Aortic smooth muscle cell (primary cell): ENCODE measurements around the gene METRN. TPM values are rescaled to one million over a fixed set of nuclear protein-coding genes. Genes with fewer than 3 reads are reported as not detected.

Experiments used
- total RNA-seq: library from RNA; depleted of rRNA; stranded (reverse); fragments of >200 nt; gene quantifications from 2 replicates; pipeline ENCODE4 v1.2.3, GENCODE V29; 2014

Gene METRN
- total RNA-seq: 124 and 143 TPM in 2 replicates

DNA sequence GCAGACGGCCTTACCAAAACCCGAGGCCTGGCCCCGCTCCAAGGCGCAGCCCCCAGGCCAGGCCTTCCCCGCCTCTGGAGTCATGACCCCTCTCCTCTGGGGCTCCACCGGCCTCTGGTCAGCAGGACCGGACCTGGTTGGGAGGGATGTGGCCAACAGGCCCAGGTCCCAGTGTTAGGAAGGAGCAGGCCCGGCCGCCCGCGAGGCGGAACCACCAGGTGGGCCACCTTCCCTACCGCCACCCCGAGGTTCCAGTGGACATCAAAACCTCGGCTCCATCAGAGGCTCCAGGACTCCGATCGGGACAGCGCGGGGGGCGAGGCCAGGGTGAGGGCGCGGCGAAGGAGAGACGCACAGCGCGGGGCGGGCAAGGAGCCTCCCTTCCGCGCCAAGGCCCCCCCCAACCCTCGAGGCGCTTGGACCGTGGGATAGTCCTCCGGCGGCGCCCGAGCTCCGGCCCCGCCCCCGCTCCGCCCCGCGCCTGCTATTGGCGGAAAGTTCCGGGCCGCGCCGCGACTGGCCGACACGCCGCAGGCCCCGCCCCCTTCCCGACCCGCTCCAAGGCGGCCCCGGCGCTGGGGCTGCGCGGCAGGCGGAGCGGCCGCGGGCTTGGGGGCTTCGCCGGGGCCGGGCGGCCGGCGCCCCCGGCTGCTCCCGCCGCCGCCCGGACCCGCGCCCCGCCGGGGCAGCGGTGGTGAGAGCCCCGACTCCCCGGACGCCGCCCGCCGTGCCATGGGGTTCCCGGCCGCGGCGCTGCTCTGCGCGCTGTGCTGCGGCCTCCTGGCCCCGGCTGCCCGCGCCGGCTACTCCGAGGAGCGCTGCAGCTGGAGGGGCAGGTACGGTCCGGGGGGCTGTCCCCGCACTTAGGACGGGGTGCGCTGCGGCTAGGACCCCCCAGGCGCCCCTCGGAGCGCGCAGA lies at the start of gene METRN:
TSS of gene METRN (plus strand) at position 561 of the 919 bp plus-strand sequence. CDS start at position 733, 172 bp downstream.

DNA sequence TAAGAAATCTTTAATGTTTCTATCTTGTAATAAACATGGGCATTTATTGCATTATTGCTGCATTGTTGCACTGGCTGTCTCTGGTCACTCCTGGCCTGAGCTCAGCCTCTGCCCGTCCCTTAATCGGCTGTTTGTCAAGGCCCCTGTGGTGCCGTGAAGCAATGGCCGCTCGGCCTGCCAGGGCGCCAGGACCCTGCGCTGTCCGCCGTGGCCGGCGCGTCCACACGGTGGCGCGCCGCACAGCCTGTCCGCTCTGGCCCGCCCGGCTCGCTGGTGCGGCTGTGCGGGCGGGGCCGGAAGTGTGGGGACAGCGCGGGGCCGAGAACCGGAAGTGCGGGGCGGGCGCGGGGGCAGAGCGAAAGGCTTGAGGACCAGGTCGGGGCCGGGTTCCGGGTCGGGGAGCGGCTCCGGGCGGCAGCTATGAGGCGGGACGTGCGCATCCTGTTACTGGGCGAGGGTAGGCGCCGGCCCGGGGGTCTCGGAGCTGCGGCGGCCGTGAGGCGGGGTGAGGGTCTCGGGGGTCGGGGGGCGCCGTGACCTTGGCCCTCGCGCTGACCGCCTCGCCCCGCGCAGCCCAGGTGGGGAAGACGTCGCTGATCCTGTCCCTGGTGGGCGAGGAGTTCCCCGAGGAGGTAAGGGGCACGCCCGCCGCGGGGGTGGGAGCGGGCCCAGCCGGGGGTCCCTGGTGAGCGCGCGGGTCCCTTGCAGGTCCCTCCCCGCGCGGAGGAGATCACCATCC lies 47.0 kb upstream of the METRN start, which contains the start of gene RHOT2:
TSS of gene RHOT2 (plus strand) at position 353 of the 739 bp plus-strand sequence. CDS start at position 421, 68 bp downstream.

DNA sequence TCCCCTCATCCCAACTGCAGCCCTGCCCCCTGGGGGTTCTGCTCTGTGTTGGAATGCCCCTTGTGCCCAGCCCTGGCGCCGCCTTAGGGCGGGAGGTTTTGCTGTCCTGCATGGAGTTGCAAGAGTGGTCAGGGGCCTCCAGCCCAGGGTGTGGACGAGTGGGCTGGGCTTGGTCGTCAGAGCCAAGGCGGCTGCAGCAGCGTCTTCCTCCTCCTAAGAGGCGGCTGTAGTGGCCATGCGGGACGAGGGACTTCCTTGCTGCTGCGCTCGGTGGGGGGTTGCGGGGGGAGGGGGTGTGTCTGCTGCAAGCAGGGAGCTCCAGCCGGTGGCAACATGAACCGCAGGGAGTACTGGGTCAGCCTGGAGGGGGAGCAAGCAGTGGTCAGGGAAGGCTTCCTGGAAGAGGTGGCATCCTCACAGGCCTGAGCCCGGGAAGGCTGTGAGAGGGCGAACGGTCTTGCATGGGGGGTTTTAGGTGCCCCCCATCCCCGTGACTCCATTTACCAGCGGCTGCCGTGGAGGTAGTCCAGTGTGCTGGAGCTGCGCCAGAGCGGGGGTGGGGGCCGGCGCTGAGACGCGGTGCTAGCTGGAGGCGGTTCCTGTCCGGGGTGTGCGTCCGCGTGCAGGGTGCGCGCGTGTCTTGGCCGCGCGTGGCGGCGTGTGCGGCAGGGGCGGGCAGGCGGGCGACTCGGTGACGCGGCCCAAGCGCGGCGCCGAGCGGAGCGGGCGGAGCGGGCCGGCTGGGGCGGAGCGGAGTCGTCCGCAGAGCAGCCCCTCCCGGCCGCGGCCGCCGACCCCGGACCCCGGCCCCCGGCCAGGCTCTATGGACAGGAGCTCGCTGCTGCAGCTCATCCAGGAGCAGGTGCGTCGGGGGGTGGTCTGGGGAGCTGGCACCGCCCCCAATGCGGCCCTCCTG lies 39.7 kb upstream of the METRN start, which contains the start of gene RHBDL1:
TSS of gene RHBDL1 (plus strand) at position 704 of the 916 bp plus-strand sequence. CDS start at position 824, 120 bp downstream.

DNA sequence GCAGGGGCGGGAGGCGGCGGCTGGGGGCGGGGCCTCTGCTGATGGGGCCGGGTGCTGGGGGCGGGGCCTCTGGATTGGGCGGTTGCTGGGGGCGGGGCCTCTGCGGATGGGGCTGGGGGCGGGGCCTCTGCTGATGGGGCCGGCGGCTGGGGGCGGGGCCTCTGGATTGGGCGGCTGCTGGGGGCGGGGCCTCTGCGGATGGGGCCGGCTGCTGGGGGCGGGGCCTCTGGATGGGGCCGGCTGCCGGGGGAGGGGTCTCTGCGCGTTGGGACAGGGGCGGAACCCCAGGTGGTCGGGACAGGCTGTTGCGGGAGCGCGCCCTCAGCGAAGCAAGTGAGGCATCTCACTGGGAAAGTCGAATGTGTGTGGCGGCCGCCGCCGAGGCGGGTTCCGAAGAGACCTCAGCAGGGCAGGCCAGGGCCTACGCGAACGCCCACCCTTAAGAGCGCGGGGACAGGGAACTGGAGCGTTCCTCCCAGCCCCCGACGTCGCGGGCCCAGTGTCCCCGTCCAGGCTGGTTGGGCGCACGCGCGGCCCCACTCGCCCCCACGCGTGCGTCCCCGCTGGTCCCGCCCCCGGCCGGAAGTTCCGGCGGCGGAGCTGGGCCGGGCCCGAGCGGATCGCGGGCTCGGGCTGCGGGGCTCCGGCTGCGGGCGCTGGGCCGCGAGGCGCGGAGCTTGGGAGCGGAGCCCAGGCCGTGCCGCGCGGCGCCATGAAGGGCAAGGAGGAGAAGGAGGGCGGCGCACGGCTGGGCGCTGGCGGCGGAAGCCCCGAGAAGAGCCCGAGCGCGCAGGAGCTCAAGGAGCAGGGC lies 34.9 kb upstream of the METRN start, which contains the start of gene STUB1:
TSS of gene STUB1 (plus strand) at position 597 of the 811 bp plus-strand sequence. CDS start at position 713, 116 bp downstream.

DNA sequence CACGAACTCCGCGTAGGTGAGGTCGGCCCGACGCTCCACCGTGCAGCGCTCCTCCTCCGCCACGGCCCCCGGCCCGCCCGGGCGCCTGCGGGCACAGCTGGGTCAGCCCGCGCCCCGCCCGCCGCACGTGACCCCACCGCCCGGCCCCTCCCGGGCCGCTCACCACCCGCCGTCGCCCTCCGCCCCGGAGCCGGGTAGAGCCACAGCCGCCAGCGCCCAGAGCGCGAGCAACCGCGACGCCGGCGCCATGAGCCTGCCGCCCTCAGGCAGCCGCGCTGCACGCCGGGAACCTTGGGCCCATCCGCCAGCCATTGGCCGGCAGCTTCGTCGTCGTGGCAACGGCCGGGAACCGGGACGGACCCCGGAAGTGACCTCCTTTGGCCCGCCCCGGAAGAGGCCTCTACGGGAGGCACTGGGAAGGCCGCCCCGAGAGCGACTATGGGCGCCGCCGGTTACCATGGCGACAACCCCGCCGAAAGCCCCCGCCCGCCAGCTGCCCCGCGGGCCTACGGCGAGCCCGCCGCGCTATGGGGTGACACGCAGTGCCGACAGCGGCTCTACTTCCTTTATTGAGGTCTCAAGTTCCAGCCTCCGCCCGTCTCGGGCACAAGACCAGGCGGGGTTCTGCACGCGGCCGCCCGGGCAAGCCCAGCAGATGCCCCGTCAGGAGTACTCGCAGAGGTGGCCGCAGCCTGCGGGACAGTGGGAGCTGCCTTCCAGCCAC lies 30.7 kb upstream of the METRN start, which contains the start of gene JMJD8:
TSS of gene JMJD8 (minus strand) at position 264 of the 724 bp plus-strand sequence. CDS start at position 249, 15 bp downstream.

DNA sequence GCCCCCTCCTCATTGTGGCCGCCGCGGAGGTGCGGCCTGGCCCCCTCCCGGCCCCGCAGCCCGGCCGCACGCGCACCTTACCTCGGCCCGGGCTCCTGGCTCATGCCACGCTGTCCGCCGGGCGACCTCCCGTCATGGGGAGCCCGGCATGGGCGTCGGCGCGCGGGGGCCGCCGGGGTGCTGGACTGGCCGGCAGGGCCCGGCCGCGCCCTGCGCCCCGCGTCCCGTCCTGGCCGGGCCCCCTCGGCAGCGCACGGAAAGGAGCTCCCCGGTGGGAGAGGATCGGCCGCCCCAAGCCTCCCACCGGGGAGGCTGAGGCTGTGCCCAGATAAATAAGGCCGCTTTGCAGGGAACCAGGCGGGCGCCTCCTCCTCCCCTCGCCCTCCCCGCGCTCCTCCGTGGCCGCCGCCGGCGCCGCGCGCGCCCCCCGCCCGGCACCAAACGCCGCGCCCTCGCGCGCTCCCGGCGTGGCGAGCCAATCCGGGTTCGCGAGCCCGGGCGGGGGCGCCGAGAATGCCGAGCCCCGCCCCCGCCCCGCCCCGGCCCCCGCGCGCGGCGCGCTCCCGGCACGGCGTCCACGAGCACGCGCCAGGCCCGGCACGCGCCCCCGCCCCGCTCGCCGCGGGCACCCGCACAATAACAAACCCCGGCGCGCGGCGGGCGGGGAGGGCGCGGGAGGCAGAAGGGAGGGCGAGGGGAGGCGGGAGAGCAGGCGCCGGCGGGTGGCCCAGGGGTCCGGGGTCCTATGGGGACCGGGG lies 9.3 kb upstream of the METRN start, which contains the start of gene FBXL16:
TSS of gene FBXL16 (minus strand) at position 371 of the 758 bp plus-strand sequence. CDS start 8,396 bp downstream, outside the sequence.

DNA sequence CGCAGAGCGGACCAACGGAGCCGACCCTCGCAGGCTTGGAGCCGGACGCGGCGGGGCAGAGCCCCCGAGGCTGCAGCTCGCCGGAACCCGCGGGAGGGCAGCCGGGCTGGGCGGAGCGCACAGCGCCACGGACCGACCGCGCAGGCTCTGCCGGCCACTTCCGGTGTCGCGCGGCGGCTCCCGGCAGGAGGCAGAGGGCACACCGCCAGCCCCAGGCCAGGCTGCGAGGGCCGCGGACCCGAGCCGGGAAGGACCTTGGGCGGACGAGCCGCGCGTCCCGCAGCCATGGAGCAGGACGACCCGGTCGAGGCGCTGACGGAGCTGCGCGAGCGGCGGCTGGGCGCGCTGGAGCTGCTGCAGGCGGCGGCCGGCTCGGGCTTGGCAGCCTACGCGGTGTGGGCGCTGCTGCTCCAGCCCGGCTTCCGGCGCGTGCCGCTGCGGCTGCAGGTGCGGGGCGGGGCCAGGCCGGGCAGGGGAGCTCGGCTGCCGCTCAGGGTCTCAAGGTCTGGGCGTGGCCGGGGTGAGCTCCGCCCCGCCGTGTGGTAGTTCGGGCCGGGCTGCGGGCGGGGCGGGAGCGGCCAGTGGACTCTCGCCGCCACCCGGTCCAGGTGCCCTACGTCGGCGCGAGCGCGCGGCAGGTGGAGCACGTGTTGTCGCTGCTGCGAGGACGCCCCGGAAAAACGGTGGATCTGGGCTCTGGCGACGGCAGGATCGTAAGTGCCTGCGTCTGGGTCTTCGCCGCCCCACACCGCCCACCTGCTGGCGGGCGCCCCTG lies 6.3 kb downstream of the METRN start, which contains the start of gene ANTKMT:
TSS of gene ANTKMT (plus strand) at position 157 of the 775 bp plus-strand sequence. CDS start at position 286, 129 bp downstream.

DNA sequence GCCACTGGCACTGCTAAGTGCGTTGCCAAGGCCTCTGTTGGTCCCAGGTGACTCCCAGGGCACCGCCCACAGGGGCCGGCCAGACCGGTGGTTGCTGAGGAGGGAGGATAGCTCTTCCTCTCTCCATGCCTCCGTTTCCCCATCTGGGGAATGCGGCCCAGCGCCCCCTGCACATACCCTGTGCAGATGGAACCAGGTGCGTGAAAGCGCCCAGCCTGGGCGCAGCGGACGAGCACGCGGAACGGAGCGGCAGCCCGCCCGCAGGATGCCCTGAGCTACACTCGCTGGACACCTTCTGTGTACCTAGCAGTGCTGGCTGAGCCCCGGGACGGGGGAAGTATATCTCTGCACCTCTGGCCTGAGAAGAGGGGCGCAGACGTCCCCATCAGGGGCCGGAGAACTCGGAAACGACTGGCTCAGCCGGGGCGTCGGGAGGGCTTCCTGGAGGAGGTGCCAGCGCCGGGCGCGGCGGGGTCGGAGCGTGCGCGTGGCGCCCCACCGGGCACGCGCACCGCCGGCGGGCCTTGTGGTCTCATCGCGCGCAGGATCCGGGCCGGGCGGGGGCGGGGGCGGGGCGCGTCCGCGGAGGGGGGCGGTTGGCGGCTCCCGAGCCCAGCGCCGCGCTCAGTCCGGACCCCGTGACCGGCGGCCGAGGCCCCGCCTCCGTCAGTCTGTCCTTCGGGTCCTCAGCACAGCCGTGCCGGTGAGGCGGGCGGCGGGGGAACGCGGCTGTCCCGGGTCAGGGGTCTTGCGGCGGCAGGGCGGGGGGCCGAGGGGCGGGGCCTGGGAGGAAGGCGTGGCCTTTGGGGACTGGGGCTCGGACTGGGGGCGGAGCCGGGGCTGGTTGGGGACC lies 11.7 kb downstream of the METRN start, which contains the start of the genes CCDC78 and HAGHL:
TSS of gene CCDC78 (minus strand) at position 6 of the 853 bp plus-strand sequence. CDS start 76 bp downstream, outside the sequence.
TSS of gene HAGHL (plus strand) at position 669 of the 853 bp plus-strand sequence. CDS start 404 bp downstream, outside the sequence.

DNA sequence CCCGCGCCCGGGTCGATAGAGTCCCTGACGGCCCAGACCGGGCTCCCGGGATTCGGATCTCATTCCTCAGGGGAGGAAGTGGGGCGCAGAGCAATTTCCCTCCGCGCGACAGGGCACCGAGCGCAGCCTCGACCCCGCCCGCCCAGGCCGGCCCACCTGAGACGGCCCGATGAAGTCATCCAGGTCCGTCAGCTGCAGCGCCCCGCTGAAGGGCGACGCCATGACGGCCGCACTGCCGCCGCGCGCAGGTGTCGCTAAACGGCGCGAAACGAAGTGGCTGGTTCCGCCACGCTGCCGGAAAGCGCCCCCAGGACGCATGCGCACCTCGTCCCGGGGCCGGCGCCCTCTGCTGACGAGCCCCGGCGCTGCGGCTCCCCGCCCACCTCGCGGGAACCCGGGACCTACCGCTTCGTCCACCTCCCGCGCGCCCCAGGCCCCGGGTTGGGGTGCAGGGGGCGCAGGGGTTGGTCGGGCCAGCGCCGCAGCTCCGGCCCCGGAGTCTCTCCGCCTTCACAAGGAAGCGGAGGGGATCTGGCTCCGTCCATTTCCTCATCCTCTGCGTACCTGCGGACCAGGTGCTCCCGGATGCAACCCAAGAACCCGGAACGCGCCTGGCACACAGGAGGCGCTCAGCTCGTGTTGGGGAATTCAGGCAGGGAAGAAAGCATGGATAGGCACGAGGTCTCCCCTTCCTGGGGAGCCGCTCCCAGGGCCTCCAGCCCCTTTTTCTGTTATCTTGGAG lies 26.0 kb downstream of the METRN start, which contains the start of gene CIAO3:
TSS of gene CIAO3 (minus strand) at position 234 of the 742 bp plus-strand sequence. CDS start at position 222, 12 bp downstream.

DNA sequence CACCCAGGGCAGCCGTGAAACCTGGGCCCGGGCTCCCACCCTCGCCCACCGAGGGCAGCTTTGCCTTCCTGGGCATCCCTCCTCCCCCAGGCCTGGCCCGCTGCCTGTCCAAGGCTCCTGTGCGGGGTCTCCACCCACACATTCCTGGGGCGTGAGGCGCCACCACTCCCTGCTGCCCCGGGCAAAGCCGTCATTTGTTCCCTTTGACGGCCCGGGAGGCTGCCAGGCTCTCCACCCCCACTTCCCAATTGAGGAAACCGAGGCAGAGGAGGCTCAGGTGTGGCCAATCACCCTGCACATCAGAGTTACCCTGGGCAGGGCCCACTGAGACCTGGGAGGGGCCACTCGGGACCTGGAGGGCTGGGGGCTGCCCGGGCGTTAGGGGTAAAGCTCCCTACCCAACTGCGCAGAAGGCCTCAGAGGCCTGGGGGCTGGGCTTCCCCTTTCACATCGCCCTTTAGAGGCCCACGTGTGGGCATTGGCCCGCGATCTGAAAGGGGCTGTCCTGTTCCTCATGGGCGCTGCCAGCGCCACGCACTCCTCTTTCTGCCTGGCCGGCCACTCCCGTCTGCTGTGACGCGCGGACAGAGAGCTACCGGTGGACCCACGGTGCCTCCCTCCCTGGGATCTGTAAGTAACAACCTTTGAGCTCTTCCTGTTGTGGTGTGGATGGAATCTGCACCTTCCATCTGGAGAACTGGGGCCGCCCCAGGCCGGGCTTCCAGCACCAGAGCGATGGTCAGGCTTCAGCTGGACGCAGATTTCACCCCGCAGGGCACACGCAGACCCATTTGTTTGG lies 45.8 kb downstream of the METRN start, which contains the start of gene MSLN:
TSS of gene MSLN (plus strand) at position 190 of the 799 bp plus-strand sequence. CDS start 1,947 bp downstream, outside the sequence.

Other genes with a start within 250 kb of the METRN start
- gene CAPN15, start 187.4 kb upstream of the METRN start, total RNA-seq: 15.8 and 20.6 TPM in 2 replicates
- not detected in 2 replicates for gene PRR35, start 154.7 kb upstream of the METRN start, total RNA-seq
- gene NHLRC4, start 148.1 kb upstream of the METRN start, total RNA-seq: 1.7 and 2.6 TPM in 2 replicates
- gene PIGQ, start 145.2 kb upstream of the METRN start, total RNA-seq: 22.5 TPM in 2 replicates
- 8.3 and 10.0 TPM in 2 replicates for gene RAB40C, start 125.1 kb upstream of the METRN start, total RNA-seq
- 0.12 and 0.13 TPM in 2 replicates for gene WFIKKN1, start 84.1 kb upstream of the METRN start, total RNA-seq
- gene METTL26, start 78.8 kb upstream of the METRN start, total RNA-seq: 77.3 and 88.6 TPM in 2 replicates
- gene MCRIP2, start 73.3 kb upstream of the METRN start, total RNA-seq: 14.2 and 19.3 TPM in 2 replicates
- 10.4 and 13.2 TPM in 2 replicates for gene WDR90, start 65.8 kb upstream of the METRN start, total RNA-seq
- 27.2 and 32.1 TPM in 2 replicates for gene RHOT2, start 47.0 kb upstream of the METRN start, total RNA-seq
- 3.2 and 4.2 TPM in 2 replicates for gene RHBDL1, start 39.4 kb upstream of the METRN start, total RNA-seq
- gene STUB1, start 34.7 kb upstream of the METRN start, total RNA-seq: 130 and 188 TPM in 2 replicates
- gene JMJD8, start 30.8 kb upstream of the METRN start, total RNA-seq: 26.7 and 27.2 TPM in 2 replicates
- gene WDR24, start 24.7 kb upstream of the METRN start, total RNA-seq: 2.6 and 3.7 TPM in 2 replicates
- gene FBXL16, start 9.3 kb upstream of the METRN start, total RNA-seq: 0.06 and 0.13 TPM in 2 replicates
- 24.5 and 32.4 TPM in 2 replicates for gene ANTKMT, start 6.0 kb downstream of the METRN start, total RNA-seq
- 0.79 and 1.1 TPM in 2 replicates for gene CCDC78, start 11.3 kb downstream of the METRN start, total RNA-seq
- 7.2 and 10.8 TPM in 2 replicates for gene HAGHL, start 12.0 kb downstream of the METRN start, total RNA-seq
- 31.5 and 38.3 TPM in 2 replicates for gene CIAO3, start 25.9 kb downstream of the METRN start, total RNA-seq
- not detected in 2 replicates for gene MSLN, start 45.6 kb downstream of the METRN start, total RNA-seq
- 10.0 and 13.6 TPM in 2 replicates for gene RPUSD1, start 73.3 kb downstream of the METRN start, total RNA-seq
- 6.7 and 9.0 TPM in 2 replicates for gene CHTF18, start 73.5 kb downstream of the METRN start, total RNA-seq
- gene GNG13, start 85.6 kb downstream of the METRN start, total RNA-seq: not detected in 2 replicates